ENCODE measurements around the gene MAP4K3. TPM values are rescaled to one million over a fixed set of nuclear protein-coding genes. Genes with fewer than 3 reads are reported as not detected.

The MAP4K3 gene
- total and polyA plus RNA-seq, 10 of the 15 experiments (the other 5 are each of a cell fraction or from before 2014, with no cell fraction given) = 0.04 to 0.95 (median 0.21) TPM; not detected in 1

- no peaks in the 10 kb centered on the region for H3K9me3 ChIP-seq (replicated peaks; ENCODE audit: control insufficient read depth, insufficient read depth, low read length)
- H2AFZ ChIP-seq (ENCODE audit: control insufficient read depth, low read depth, low read length) = no peak overlapping the region
- BruUV-seq (replicated peaks) = no TSS peak
- H3K9ac ChIP-seq (ENCODE audit: control insufficient read depth, insufficient read depth, low read length) = no peak overlapping the region
- no peak for DNase-seq (ENCODE audit: low read depth, low spot score)
- FAIRE-seq = no peak
- ChIA-PET RAD21 (ENCODE audit: unreplicated experiment) (no interaction called here), POLR2A (no interaction called here), CTCF (no interaction called here), SMC1A (ENCODE audit: uncharacterized antibody, unreplicated experiment) (no interaction called here)
- peaks cover 22% of the 10 kb centered on the region for H3K79me2 ChIP-seq (ENCODE audit: control insufficient read depth, insufficient read depth, low read length)
- ATAC-seq = no peak
- H3K36me3 ChIP-seq (ENCODE audit: control insufficient read depth in 2 of 2, insufficient read depth in 2 of 2, low read length in 1 of 2) = no peaks in the 10 kb centered on the region
- in situ Hi-C loops (cut with MboI) (no loop called here), intact Hi-C loops (cut with micrococcal nuclease; ENCODE audit: unreplicated experiment) (no loop called here)
- no peaks in the 10 kb centered on the region; a peak in 1 of 4 replicates for H3K27me3 ChIP-seq (replicated peaks in 1 of 2; ENCODE audit: control insufficient read depth in 2 of 2, insufficient read depth in 2 of 2, low read length in 1 of 2)
- H3K27ac ChIP-seq (ENCODE audit: control insufficient read depth, insufficient read depth) = no peak overlapping the region
- no peaks in the 10 kb centered on the region for H4K20me1 ChIP-seq (ENCODE audit: control insufficient read depth, insufficient read depth)
- WGBS (ENCODE audit: insufficient coverage, insufficient replicate concordance, low lambda C conversion rate, missing lambda C conversion rate) = 95% methylated on average over 1 of the region's 1 CpG
- peak overlapping the region; percentile 26 for H3K4me2 ChIP-seq (ENCODE audit: control insufficient read depth, insufficient read depth)
- H3K4me3 ChIP-seq = no peak overlapping the region
- no peaks in the 10 kb centered on the region for H3K4me1 ChIP-seq (ENCODE audit: control insufficient read depth, insufficient read depth, low read length)
- TF ChIP-seq, protein P1, sequence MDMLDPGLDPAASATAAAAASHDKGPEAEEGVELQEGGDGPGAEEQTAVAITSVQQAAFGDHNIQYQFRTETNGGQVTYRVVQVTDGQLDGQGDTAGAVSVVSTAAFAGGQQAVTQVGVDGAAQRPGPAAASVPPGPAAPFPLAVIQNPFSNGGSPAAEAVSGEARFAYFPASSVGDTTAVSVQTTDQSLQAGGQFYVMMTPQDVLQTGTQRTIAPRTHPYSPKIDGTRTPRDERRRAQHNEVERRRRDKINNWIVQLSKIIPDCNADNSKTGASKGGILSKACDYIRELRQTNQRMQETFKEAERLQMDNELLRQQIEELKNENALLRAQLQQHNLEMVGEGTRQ (IDR thresholded peaks at IDR 0.05; ENCODE audit: borderline replicate concordance, low read depth, low read length) = no peak
- TF ChIP-seq NFXL1 (IDR thresholded peaks at IDR 0.05; ENCODE audit: borderline replicate concordance) = no peak
- TF ChIP-seq, protein P2, sequence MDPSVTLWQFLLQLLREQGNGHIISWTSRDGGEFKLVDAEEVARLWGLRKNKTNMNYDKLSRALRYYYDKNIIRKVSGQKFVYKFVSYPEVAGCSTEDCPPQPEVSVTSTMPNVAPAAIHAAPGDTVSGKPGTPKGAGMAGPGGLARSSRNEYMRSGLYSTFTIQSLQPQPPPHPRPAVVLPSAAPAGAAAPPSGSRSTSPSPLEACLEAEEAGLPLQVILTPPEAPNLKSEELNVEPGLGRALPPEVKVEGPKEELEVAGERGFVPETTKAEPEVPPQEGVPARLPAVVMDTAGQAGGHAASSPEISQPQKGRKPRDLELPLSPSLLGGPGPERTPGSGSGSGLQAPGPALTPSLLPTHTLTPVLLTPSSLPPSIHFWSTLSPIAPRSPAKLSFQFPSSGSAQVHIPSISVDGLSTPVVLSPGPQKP (IDR thresholded peaks at IDR 0.05; ENCODE audit: low read depth, low read length) = no peak
- no peak for TF ChIP-seq TARDBP (IDR thresholded peaks at IDR 0.05; ENCODE audit: borderline replicate concordance)
- no peak for TF ChIP-seq ZBTB11 (CRISPR knock-in tag; IDR thresholded peaks at IDR 0.05)
- TF ChIP-seq PML (IDR thresholded peaks at IDR 0.05; ENCODE audit: low read length) = no peak
- no peak for TF ChIP-seq STAT3 (IDR thresholded peaks at IDR 0.05; ENCODE audit: low read depth, low read length)
- TF ChIP-seq SPI1 (IDR thresholded peaks at IDR 0.05; ENCODE audit: borderline replicate concordance, insufficient read depth, low read depth, low read length) = no peak
- no peak for TF ChIP-seq ATF3 (IDR thresholded peaks at IDR 0.05; ENCODE audit: borderline replicate concordance, extremely low read depth, low read depth, low read length)
- no peak for TF ChIP-seq MEF2A (IDR thresholded peaks at IDR 0.05; ENCODE audit: insufficient read depth, low read depth, low read length)
- TF ChIP-seq IKZF2 (IDR thresholded peaks at IDR 0.05) = no peak
- TF ChIP-seq, protein P3, sequence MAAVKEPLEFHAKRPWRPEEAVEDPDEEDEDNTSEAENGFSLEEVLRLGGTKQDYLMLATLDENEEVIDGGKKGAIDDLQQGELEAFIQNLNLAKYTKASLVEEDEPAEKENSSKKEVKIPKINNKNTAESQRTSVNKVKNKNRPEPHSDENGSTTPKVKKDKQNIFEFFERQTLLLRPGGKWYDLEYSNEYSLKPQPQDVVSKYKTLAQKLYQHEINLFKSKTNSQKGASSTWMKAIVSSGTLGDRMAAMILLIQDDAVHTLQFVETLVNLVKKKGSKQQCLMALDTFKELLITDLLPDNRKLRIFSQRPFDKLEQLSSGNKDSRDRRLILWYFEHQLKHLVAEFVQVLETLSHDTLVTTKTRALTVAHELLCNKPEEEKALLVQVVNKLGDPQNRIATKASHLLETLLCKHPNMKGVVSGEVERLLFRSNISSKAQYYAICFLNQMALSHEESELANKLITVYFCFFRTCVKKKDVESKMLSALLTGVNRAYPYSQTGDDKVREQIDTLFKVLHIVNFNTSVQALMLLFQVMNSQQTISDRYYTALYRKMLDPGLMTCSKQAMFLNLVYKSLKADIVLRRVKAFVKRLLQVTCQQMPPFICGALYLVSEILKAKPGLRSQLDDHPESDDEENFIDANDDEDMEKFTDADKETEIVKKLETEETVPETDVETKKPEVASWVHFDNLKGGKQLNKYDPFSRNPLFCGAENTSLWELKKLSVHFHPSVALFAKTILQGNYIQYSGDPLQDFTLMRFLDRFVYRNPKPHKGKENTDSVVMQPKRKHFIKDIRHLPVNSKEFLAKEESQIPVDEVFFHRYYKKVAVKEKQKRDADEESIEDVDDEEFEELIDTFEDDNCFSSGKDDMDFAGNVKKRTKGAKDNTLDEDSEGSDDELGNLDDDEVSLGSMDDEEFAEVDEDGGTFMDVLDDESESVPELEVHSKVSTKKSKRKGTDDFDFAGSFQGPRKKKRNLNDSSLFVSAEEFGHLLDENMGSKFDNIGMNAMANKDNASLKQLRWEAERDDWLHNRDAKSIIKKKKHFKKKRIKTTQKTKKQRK (IDR thresholded peaks at IDR 0.05; ENCODE audit: low read depth, low read length) = no peak
Measured at GRCh38 chr2:39434233-39434897, 2.7 kb downstream of the MAP4K3 start.
